Measurements from ENCODE around the gene SLC26A4. TPM values are rescaled to one million over a fixed set of nuclear protein-coding genes. Genes with fewer than 3 reads are reported as not detected.

SLC26A4 gene
- total RNA-seq, 1 experiment from 2014 or later: 0.33 TPM

- no peaks in the 10 kb centered on the region; the same call in 1 of the 2 replicates for H3K4me1 ChIP-seq (ENCODE audit: insufficient read depth, low read length)
- no peak overlapping the region for H3K4me2 ChIP-seq (ENCODE audit: insufficient read depth, insufficient read length, low read length)
- H3K27me3 ChIP-seq (ENCODE audit: insufficient read depth, low read length): no peaks in the 10 kb centered on the region
- Mint-ChIP-seq H3K36me3 (ENCODE audit: insufficient read depth in 1 of 3, low read depth in 3 of 3) (no peaks in the 10 kb centered on the region), H3K27me3 (ENCODE audit: low read depth) (peaks cover 1% of the 10 kb centered on the region; the same call in 1 of the 2 replicates), H3K4me3 (no peak overlapping the region), H3K27ac (no peak overlapping the region), H3K9me3 (no peaks in the 10 kb centered on the region), H3K4me1 (peaks cover 0 to 4% of the 10 kb centered on the region in 2 experiments; a peak in 1 of 4 replicates)
- H2BK5ac ChIP-seq (ENCODE audit: insufficient read length, low read length): no peak overlapping the region
- no peak overlapping the region for H3T11ph ChIP-seq (ENCODE audit: low read length)
- H3K79me2 ChIP-seq (ENCODE audit: insufficient read depth, low read length): no peaks in the 10 kb centered on the region
- TF ChIP-seq CTCF (conservative IDR thresholded peaks at IDR 0.05): no peak
- no peak overlapping the region for H3K23ac ChIP-seq (ENCODE audit: insufficient read length, low read depth, low read length)
- no peak overlapping the region for H3K56ac ChIP-seq (ENCODE audit: insufficient read length, low read depth, low read length)
- H4K20me1 ChIP-seq (ENCODE audit: control insufficient read depth, insufficient read depth, insufficient read length): no peaks in the 10 kb centered on the region
- H3K79me1 ChIP-seq (ENCODE audit: insufficient read depth, low read depth, low read length, poor library complexity, severe bottlenecking): no peaks in the 10 kb centered on the region
- no peaks in the 10 kb centered on the region for H3K23me2 ChIP-seq (ENCODE audit: insufficient read length, low read depth, low read length, poor library complexity, severe bottlenecking)
- no peak for DNase-seq
- no peak overlapping the region for H3K14ac ChIP-seq (ENCODE audit: insufficient read depth, low read length)
- H3K9ac ChIP-seq (ENCODE audit: extremely low read depth, insufficient read length, low read length): no peak overlapping the region
- no peak overlapping the region for H4K8ac ChIP-seq (replicated peaks; ENCODE audit: insufficient read length, low read depth, low read length)
- no peak overlapping the region for H3K27ac ChIP-seq (ENCODE audit: insufficient read length, low read depth, low read length)
- H2AK5ac ChIP-seq (ENCODE audit: insufficient read length, low read length): no peak overlapping the region
- no peaks in the 10 kb centered on the region for H3K9me3 ChIP-seq (ENCODE audit: control insufficient read depth, low read depth, low read length)
- no CpG with 5 or more reads among the region's 3 CpGs for WGBS (ENCODE audit: extremely low coverage, insufficient read length, low lambda C conversion rate)
- H2AFZ ChIP-seq (ENCODE audit: low read length): no peak overlapping the region
- no peak overlapping the region for H4K5ac ChIP-seq (ENCODE audit: insufficient read length, low read depth, low read length)
- no peak overlapping the region for H2BK15ac ChIP-seq (ENCODE audit: low read depth, low read length)
- H4K91ac ChIP-seq (ENCODE audit: insufficient read length, low read depth, low read length): no peak overlapping the region
- no peak overlapping the region for H3K4ac ChIP-seq (ENCODE audit: low read depth, low read length)
- H2BK20ac ChIP-seq (ENCODE audit: low read depth, low read length, poor library complexity, severe bottlenecking): no peak overlapping the region
- H2BK120ac ChIP-seq (ENCODE audit: low read depth, low read length, poor library complexity, severe bottlenecking): no peak overlapping the region
- H2BK12ac ChIP-seq (ENCODE audit: insufficient read length, low read depth, low read length): no peak overlapping the region
- H3K18ac ChIP-seq (ENCODE audit: insufficient read length, low read depth, low read length): no peak overlapping the region
These were observed 40.6 kb downstream of the SLC26A4 start for GRCh38 chr7:107701191-107701590.

Measured in H9 (cell line).